Measurements from ENCODE around the gene TIMM10. TPM values are rescaled to one million over a fixed set of nuclear protein-coding genes. Genes with fewer than 3 reads are reported as not detected.

Gene TIMM10
- polyA plus RNA-seq, 3 donors, result 54.0 to 58.4 (median 58.3) TPM

GRCh38 chr11:57508341-57509170 is 22.0 kb downstream of the TIMM10 start:
- no peak for DNase-seq (ENCODE audit: low read depth in 3 of 3, low spot score in 2 of 3)

- no peak for DNase-seq (ENCODE audit: low read depth in 3 of 3, low spot score in 2 of 3)
Observed at GRCh38 chr11:57506522-57506921, 24.0 kb downstream of the TIMM10 start.

GRCh38 chr11:57504511-57504910 is 26.0 kb downstream of the TIMM10 start:
- DNase-seq (ENCODE audit: low read depth in 3 of 3, low spot score in 2 of 3), result no peak

- no peak for DNase-seq (ENCODE audit: low read depth in 3 of 3, low spot score in 2 of 3)
Observed at GRCh38 chr11:57502870-57503269, 27.7 kb downstream of the TIMM10 start.

GRCh38 chr11:57502376-57502775 is 28.2 kb downstream of the TIMM10 start:
- DNase-seq (ENCODE audit: low read depth in 3 of 3, low spot score in 2 of 3), result no peak

GRCh38 chr11:57501953-57502352 is 28.6 kb downstream of the TIMM10 start:
- DNase-seq (ENCODE audit: low read depth in 3 of 3, low spot score in 2 of 3), result no peak

- no peak for DNase-seq (ENCODE audit: low read depth in 3 of 3, low spot score in 2 of 3)
Observed at GRCh38 chr11:57500926-57501325, 29.6 kb downstream of the TIMM10 start.

GRCh38 chr11:57500515-57500914 is 30.0 kb downstream of the TIMM10 start:
- no peak for DNase-seq (ENCODE audit: low read depth in 3 of 3, low spot score in 2 of 3)

GRCh38 chr11:57499983-57500461 is 30.5 kb downstream of the TIMM10 start:
- no peak for DNase-seq (ENCODE audit: low read depth in 3 of 3, low spot score in 2 of 3)

- DNase-seq (ENCODE audit: low read depth in 3 of 3, low spot score in 2 of 3), result peak; percentile 76 to 88 (median 85)
Observed at GRCh38 chr11:57499413-57499982, 31.1 kb downstream of the TIMM10 start.

- DNase-seq (ENCODE audit: low read depth in 3 of 3, low spot score in 2 of 3), result no peak
Observed at GRCh38 chr11:57498540-57498939, 32.0 kb downstream of the TIMM10 start.

GRCh38 chr11:57497303-57498247 is 33.0 kb downstream of the TIMM10 start:
- DNase-seq (ENCODE audit: low read depth in 3 of 3, low spot score in 2 of 3), result no peak

- DNase-seq (ENCODE audit: low read depth in 3 of 3, low spot score in 2 of 3), result no peak
Observed at GRCh38 chr11:57496109-57496820, 34.3 kb downstream of the TIMM10 start.

GRCh38 chr11:57493507-57494503 is 36.7 kb downstream of the TIMM10 start:
- no peak for DNase-seq (ENCODE audit: low read depth in 3 of 3, low spot score in 2 of 3)

GRCh38 chr11:57491371-57492061 is 39.0 kb downstream of the TIMM10 start:
- no peak for DNase-seq (ENCODE audit: low read depth in 3 of 3, low spot score in 2 of 3)

- DNase-seq (ENCODE audit: low read depth in 3 of 3, low spot score in 2 of 3), result no peak
Observed at GRCh38 chr11:57490456-57491248, 39.9 kb downstream of the TIMM10 start.

- no peak for DNase-seq (ENCODE audit: low read depth in 3 of 3, low spot score in 2 of 3)
Observed at GRCh38 chr11:57487920-57488659, 42.5 kb downstream of the TIMM10 start.

Data from right renal cortex interstitium (tissue), 3 donors.